Fibroblast of mammary gland (primary cell): ENCODE data around the gene KCNMB1.

Experiments used
- DNase-seq: peaks from one replicate; pipeline ENCODE4 v3.0.0-alpha.2; 2010; ENCODE audit warnings: low read depth
- H3K4me3 ChIP-seq: 2 replicates; pipeline ENCODE4 v1.5.1; 2011; ENCODE audit warnings: low read depth, mild to moderate bottlenecking, low read length, moderate library complexity; ENCODE audit not compliant: control insufficient read depth
- TF ChIP-seq, protein P1 (sequence below): conservative IDR thresholded peaks from 2 replicates; pipeline ENCODE4 v1.5.1; 2011; ENCODE audit warnings: low read depth, low read length, inconsistent platforms; ENCODE audit not compliant: control insufficient read depth, insufficient read depth

Gene KCNMB1

DNA sequence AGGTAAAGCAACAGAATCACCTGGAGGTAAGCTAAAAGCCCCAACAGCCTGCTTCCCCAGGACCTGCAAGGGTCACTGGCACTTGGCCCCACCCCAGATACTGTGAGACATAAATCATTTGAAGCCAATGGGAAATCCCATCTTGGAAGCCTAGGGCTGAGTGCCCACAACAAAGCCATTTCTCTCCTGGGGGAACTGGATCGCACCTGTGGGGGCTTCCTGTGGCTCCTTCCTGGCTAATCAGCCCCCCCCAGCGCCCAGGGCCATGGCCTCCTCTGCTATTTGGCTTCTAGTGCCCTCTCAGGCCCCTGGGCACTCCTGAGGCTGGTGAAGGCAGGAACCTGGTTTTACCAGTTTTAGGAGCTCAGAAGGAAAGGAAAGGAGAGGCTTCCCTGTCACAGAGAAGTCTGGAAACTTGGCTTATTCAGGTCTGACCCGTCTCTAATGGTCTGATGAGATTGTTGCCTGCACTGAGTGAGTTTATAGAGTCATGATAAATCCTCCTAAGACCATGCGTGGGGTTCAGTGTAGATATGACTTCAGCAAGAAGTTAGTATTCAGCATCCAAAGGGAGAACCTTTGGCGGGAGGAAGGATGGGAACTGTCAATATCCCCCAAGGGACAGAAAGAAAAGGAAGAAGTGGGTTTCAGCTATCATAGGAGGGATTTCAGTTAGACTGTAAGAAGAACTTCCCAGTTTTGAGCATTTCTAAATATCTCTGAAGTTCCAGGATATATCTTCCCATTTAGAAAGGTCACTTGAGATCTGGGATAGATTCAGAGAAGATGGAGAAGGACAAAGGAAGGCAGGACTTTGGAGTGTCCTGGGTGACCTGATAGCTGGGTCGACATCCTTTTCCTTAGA is 1.2 kb downstream of the KCNMB1 start:
- no peak for DNase-seq
- TF ChIP-seq, protein P1, sequence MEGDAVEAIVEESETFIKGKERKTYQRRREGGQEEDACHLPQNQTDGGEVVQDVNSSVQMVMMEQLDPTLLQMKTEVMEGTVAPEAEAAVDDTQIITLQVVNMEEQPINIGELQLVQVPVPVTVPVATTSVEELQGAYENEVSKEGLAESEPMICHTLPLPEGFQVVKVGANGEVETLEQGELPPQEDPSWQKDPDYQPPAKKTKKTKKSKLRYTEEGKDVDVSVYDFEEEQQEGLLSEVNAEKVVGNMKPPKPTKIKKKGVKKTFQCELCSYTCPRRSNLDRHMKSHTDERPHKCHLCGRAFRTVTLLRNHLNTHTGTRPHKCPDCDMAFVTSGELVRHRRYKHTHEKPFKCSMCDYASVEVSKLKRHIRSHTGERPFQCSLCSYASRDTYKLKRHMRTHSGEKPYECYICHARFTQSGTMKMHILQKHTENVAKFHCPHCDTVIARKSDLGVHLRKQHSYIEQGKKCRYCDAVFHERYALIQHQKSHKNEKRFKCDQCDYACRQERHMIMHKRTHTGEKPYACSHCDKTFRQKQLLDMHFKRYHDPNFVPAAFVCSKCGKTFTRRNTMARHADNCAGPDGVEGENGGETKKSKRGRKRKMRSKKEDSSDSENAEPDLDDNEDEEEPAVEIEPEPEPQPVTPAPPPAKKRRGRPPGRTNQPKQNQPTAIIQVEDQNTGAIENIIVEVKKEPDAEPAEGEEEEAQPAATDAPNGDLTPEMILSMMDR = no peak
- no peak overlapping the region for H3K4me3 ChIP-seq

DNA sequence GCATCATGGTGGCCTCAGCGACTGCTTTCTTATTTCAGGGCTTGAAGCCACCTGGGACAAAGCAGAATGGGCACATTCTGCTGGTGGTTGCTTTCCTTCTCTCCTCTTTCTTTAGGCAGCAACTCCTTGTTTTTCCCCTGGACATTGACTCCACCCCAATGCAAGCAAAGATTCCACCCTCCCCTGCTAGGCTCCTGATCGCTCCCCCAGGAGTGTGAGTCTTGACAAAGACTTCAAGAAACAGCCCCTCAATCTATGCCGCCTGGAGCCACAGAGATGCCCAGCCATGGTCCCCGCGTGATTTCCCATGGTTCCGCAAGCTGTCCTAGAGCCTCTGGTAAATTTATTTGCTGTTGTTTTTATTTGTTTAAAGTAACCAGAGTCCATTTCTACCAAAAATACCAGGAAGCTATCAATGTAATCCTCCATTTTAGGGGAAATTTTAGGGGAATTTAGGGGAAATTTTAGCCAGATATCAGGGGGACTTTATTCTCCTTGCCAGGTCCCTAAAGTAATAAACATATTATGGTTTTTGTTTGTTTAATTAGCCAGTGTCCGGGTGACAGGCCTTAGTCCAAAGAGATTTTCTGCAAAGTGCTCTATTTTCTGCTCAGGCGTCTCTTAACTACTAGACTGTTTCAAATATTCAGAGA is 2.3 kb downstream of the KCNMB1 start:
- H3K4me3 ChIP-seq = no peak overlapping the region
- TF ChIP-seq, protein P1 = no peak
- DNase-seq = no peak

DNA sequence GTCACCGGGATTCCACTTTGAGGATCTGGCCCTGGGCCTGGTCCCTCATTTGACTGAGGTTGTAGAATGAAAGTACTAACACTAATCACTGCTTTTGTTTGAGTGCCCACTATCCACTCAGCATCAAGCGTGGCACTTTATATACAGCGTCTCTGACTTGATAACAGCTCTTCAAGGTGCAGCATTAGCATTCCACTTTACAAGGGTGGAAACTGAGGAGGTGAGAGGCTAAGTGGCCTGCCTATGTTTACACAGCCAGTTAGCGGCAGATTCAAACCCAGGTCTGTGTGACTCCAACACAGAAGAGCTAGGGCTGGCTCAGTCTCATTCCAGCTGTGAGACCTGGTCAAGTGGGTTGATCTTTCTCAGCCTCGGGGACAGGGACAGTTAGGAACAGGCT is 5.9 kb downstream of the KCNMB1 start:
- H3K4me3 ChIP-seq = no peak overlapping the region
- no peak for DNase-seq
- TF ChIP-seq, protein P1 = no peak

DNA sequence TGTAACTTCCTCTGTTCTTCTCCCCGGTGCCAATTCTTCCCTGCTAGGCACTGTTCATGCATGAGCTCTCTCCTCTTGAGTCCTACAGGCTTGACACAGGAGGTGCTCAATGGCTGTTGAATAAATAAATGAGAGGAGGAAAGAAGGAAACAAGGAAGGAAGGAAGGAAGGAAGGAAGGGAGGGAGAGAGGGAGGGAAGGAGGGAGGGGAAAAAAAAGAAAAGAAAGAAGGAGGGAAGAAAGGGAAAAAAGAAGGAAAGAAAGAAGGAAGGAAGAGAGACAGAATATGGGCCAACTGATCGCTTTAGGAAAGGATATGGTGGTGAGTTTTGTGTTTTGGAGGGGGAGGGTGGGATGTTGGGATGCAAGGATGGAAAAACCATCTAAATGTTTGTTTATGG is 6.4 kb downstream of the KCNMB1 start:
- no peak overlapping the region for H3K4me3 ChIP-seq
- no peak for DNase-seq
- TF ChIP-seq, protein P1 = no peak

DNA sequence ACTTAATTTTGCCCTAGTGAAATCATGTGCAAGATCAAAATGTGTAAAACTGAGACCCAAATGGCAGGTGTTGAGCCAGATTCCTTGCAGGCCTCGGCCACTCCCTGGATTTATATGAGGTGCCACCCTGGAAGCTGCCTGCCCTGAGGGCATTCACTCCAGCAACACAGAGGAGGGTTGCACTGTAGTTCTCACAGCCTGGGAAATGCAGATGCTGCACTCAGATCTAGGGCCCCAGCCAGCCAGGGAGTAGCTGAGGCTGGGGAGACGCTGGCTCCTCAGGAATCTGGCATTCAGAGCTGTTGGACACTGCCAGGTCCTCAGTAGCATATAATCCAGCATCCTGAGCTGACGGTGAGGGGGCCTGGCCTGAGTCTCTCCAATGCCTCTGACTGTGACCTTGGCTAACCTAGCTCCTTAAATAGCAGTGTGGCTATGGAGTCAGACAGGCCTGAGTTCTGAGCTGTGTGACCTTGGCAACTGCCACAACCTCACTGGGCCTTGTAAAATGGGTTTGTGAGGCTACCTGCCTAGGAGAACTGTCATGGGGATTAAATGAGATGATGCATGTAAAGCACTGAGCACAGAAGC is 8.7 kb downstream of the KCNMB1 start:
- no peak for DNase-seq
- H3K4me3 ChIP-seq = no peak overlapping the region
- TF ChIP-seq, protein P1 = no peak

DNA sequence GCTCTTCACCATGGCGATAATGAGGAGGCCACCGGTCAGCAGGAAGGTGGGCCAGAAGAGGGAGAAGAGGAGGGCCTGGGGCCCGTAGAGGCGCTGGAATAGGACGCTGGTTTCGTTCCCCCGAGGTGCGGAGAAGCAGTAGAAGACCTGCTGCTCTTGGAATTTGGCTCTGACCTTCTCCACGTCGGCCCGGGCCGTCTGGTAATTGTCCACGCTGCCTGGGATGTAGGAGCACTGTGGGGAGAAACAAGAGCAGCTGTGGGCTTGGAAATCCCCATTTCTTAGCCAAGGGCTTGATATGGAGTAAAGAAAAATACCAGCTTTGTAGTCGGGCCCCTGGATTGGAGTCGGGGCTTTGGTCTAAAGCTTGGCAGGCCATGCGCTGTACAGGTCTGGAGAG is 10.4 kb downstream of the KCNMB1 start:
- H3K4me3 ChIP-seq = no peak overlapping the region
- TF ChIP-seq, protein P1 = no peak
- DNase-seq = no peak
